HG02943 (cell line): ENCODE results near the gene ENOX2.

Source experiments
- ATAC-seq: cut with Tn5 transposase; IDR thresholded peaks from one replicate; pipeline ENCODE4 v1.9.1; 2021; ENCODE audit warnings: mild to moderate bottlenecking, low read depth, moderate library complexity; ENCODE audit not compliant: unreplicated experiment

Gene ENOX2

DNA sequence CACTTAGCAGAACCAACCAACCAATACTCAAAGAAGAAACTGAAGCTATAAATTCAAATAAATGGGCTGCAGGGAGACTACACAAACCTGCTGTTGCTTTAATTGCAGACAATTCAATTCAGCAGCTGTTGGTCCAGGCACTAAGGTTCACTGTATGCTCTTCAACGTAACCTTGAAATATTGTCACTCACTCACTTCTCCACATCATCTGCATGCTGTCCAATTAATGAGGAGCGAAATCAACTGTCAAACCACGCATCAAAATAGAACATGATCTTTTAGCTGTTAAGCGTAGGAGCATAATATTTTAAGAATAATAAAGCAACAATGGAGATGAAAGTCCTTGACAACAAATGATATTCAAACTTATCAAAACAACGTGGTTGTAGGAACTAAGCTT lies 17.0 kb downstream of the ENOX2 start:
- ATAC-seq, result no peak

- ATAC-seq, result no peak
Observed at GRCh38 chrX:130885508-130885907, 17.5 kb downstream of the ENOX2 start.

DNA sequence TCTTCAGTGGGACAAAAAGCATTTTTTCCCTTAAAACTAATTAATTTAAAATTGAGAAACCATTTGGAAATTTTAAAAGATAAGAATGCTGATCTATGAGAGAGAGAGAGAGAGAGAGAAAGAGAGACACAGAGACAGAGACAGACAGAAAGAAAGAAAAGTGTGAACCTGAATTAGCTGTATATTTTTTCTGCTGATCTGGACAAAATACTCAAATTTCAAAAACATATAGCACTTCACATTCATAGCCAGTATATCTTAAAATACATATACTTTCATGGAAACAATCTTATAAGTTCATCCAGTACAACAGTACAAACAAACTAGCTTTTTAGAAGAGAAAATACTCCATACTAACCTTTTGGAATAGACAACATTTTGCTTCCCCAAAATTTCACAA lies 18.4 kb downstream of the ENOX2 start:
- no peak for ATAC-seq

- ATAC-seq, result no peak
Observed at GRCh38 chrX:130879869-130880268, 23.1 kb downstream of the ENOX2 start.

- ATAC-seq, result no peak
Observed at GRCh38 chrX:130878350-130879341, 24.4 kb downstream of the ENOX2 start.

DNA sequence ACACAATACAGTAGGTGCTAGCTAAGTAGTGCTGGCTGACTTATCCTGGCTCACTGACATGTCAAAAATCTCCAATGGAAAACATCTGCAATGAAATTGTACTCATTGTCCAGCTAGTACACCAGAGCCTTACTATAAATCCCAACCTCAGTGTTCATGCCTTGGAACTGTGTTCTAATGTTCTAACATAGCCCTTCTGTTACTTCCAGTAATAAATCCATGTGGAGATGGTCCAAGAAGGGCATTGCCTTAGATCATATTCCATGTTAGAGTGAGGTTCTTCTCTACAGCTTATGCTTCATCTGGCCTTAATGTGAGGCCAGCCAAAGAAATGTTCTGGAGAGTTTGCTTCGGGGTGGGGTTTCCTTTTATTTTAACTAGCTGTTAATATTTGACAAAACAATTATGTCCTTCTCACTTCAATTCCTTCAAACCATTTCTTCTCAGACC lies 25.1 kb downstream of the ENOX2 start:
- no peak for ATAC-seq

DNA sequence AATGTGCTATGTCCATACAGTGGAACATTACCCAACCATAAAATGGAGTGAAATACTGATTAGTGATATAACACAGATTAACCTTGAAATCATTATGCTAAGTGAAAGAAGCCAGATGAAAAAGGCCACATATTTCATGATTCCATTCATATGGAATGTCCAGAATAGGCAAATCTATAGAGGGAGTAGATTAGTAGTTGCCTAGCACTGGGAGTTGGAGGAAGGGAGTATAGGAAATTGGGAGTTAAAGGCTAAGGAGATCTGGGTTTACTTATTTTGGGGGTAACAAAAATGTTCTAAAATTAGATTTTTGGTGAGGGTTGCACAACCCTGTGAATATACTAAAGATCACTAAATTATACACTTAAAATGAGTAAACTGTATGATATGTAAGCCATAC lies 26.8 kb downstream of the ENOX2 start:
- no peak for ATAC-seq

GRCh38 chrX:130874751-130875150 lies 28.3 kb downstream of the ENOX2 start:
- no peak for ATAC-seq

- ATAC-seq, result no peak
Observed at GRCh38 chrX:130869239-130869638, 33.8 kb downstream of the ENOX2 start.

DNA sequence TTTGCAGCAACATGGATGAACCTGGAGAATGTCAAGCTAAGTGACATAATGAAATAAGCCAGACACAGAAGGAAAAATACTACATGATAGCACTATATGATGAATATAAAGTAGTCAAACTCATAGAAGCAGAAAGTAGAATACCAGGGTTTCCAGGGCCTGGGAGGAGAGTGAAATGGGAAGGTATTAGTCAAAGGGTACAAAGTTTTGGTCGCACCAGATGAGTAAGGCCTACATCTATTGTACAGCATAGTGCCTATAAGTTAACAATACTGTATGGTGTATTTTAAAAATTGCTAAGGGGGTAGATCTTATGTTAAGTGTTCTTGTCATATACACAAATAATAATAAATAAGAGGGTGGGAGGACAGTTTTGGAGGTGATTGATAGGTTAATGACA lies 41.5 kb downstream of the ENOX2 start:
- no peak for ATAC-seq

GRCh38 chrX:130857207-130857606 lies 45.8 kb downstream of the ENOX2 start:
- ATAC-seq, result no peak

DNA sequence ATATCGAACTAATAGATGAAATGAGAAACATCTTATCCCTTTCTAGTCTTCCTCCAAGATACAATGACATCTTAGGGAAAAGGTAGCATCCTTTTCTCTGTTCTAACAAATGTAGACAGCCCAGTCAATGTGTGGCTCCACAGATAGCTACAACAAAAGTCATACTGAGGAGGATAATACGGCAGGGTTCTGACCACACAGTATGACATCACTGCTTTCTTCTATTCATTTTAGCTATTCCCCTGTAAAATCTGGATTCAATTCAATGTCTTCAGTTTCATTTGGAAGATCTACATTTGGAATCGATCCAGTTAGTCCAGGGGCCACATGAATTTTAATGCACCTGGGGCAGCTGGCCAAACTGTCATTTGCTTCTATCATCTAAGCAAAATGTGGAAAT lies 51.4 kb downstream of the ENOX2 start:
- no peak for ATAC-seq

- peak; percentile 56 for ATAC-seq
Observed at GRCh38 chrX:130848763-130849162, 54.2 kb downstream of the ENOX2 start.

- no peak for ATAC-seq
Observed at GRCh38 chrX:130846746-130847145, 56.3 kb downstream of the ENOX2 start.

- ATAC-seq, result no peak
Observed at GRCh38 chrX:130841776-130842175, 61.2 kb downstream of the ENOX2 start.

DNA sequence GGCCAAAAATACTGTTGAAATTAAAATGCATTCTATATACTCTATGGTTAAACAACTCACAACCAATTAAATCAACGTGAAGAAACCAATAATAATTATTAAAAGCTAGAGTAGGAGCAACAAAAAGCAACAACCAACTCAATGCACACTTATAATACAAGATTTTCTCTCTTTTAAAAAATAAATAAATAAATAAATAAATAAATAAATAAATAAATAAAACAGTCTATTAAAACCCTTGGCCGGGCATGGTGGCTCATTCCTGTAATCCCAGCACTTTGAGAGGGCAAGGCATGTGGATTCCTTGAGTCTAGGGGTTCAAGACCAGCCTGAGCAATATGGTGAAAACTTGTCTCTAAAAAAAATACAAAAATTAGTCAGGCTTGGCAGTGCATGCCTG lies 62.7 kb downstream of the ENOX2 start:
- no peak for ATAC-seq

DNA sequence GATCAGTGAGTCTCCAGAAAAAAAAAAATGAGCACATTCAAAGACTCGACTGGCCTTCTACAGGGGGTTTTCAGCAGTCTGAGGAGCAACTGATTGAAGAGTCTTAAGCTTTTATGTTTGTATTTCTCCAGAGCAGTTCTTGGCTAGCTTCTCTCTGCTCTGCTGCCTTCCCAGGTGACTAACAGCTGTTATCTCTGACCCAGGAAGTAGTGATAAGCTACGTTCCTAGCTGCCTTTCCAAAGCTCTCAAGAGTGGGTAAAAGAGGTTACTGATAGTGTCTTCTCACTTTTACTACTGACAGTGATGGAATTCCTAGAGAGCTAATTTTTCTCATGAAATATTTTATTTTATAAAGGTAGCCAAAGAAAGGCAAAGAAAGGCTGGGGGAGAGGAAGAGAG lies 66.6 kb downstream of the ENOX2 start:
- no peak for ATAC-seq

- ATAC-seq, result no peak
Observed at GRCh38 chrX:130834830-130835229, 68.2 kb downstream of the ENOX2 start.

GRCh38 chrX:130834149-130834548 lies 68.9 kb downstream of the ENOX2 start:
- no peak for ATAC-seq

DNA sequence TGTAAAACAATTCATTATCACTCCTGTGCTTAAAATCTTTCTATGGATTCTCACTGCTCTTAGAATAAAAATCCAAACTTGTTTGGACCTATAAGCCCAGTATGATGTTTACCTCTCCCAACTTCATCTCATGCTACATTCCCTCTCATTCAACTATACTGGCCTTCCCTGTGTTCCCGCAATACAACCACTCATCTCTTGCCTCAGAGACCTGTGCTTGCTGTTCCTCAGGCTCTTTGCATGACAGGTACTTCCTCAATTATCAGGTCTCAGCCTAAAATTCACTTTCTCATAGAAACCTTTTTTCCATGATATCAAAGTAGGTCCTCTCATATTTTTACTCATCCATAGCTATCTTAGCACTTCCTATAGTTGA lies 71.7 kb downstream of the ENOX2 start:
- ATAC-seq, result no peak

- no peak for ATAC-seq
Observed at GRCh38 chrX:130830599-130831346, 72.2 kb downstream of the ENOX2 start.
